Calu3 (cell line): Measurements from ENCODE around the gene SYCN. TPM values are rescaled to one million over a fixed set of nuclear protein-coding genes. Genes with fewer than 3 reads are reported as not detected.
A peak's percentile ranks its signal among the peaks of the same experiment; 100 is the strongest.

Experiments
- BruUV-seq: library from RNA; stranded (reverse); fragments of 400-500 nt; replicated peaks from 2 replicates; lab custom pipeline; 2021; lab: Mats Ljungman, UMichigan
- CTCF ChIA-PET: fragments of 300-600 bp; sonication (Branson Sonifier 250); formaldehyde crosslinking; loops from one replicate; lab custom pipeline; 2022; ENCODE audit warnings: antibody characterized with exemption; lab: Charles Lee
- DNase-seq: peaks from one replicate; pipeline ENCODE4 v3.0.0; 2022
- H3K27ac Mint-ChIP-seq: one replicate; pipeline ENCODE4 v1.8.0; 2022; ENCODE audit warnings: mixed read lengths; ENCODE audit not compliant: unreplicated experiment
- H3K27me3 Mint-ChIP-seq: one replicate; pipeline ENCODE4 v1.8.0; 2022; ENCODE audit warnings: mixed read lengths; ENCODE audit not compliant: unreplicated experiment
- H3K36me3 Mint-ChIP-seq: one replicate; pipeline ENCODE4 v1.8.0; 2022; ENCODE audit warnings: mild to moderate bottlenecking, moderate library complexity, mixed read lengths; ENCODE audit not compliant: insufficient read depth, unreplicated experiment
- H3K4me1 Mint-ChIP-seq: one replicate; pipeline ENCODE4 v1.8.0; 2022; ENCODE audit warnings: mild to moderate bottlenecking, low read depth, mixed read lengths; ENCODE audit not compliant: unreplicated experiment
- H3K4me3 Mint-ChIP-seq: one replicate; pipeline ENCODE4 v1.8.0; 2022; ENCODE audit warnings: mild to moderate bottlenecking, low read depth, moderate library complexity, mixed read lengths; ENCODE audit not compliant: unreplicated experiment
- H3K9me3 Mint-ChIP-seq: one replicate; pipeline ENCODE4 v1.8.0; 2022; ENCODE audit warnings: low read depth, mixed read lengths; ENCODE audit not compliant: unreplicated experiment
- CTCF ChIP-seq: fragments of 200-600 bp; IDR thresholded peaks from one replicate; pipeline ENCODE4 v1.8.0; 2022; ENCODE audit warnings: antibody characterized with exemption; ENCODE audit not compliant: unreplicated experiment
- intact Hi-C: fragments of 100-400 bp; cut with micrococcal nuclease; formaldehyde crosslinking; loops from one replicate; pipeline ENCODE4 v1.10.0; 2022; ENCODE audit not compliant: unreplicated experiment
- total RNA-seq: library from RNA; stranded (reverse); gene quantifications from 2 replicates; pipeline ENCODE4 v1.2.3, GENCODE V29; 2022

Gene SYCN
- total RNA-seq, 1 experiment from 2014 or later = not detected

- no peak for DNase-seq
- Mint-ChIP-seq H3K36me3 (peaks cover 7% of the 10 kb centered on the region), H3K27ac (no peak overlapping the region), H3K27me3 (peaks cover 30% of the 10 kb centered on the region), H3K4me3 (no peak overlapping the region), H3K4me1 (peaks cover 12% of the 10 kb centered on the region), H3K9me3 (no peaks in the 10 kb centered on the region)
- no TSS peak for BruUV-seq
- TF ChIP-seq CTCF = no peak
- CTCF ChIA-PET = interaction anchor here (0.5 kb wide), 1 partner anchor 13 kb away, joined by 6 read pairs; no protein-coding TSS in a partner anchor
- intact Hi-C loops = no loop called here
Observed at GRCh38 chr19:39238944-39239343, 34.9 kb upstream of the SYCN start.

- Mint-ChIP-seq H3K27ac (peak overlapping the region; percentile 69), H3K4me3 (peak overlapping the region; percentile 37), H3K4me1 (peaks cover 12% of the 10 kb centered on the region), H3K36me3 (peaks cover 7% of the 10 kb centered on the region), H3K27me3 (peaks cover 22% of the 10 kb centered on the region), H3K9me3 (no peaks in the 10 kb centered on the region)
- CTCF ChIA-PET = interaction anchor here (0.6 kb wide), 2 partner anchors 9 to 66 kb away, joined by 3 to 5 read pairs; no protein-coding TSS in a partner anchor
- TF ChIP-seq CTCF = no peak
- no TSS peak for BruUV-seq
- DNase-seq = no peak
- intact Hi-C loops = no loop called here
Observed at GRCh38 chr19:39238209-39238608, 34.1 kb upstream of the SYCN start.

GRCh38 chr19:39237200-39238184 is 33.4 kb upstream of the SYCN start:
- Mint-ChIP-seq H3K4me1 (peaks cover 12% of the 10 kb centered on the region), H3K27me3 (peaks cover 21% of the 10 kb centered on the region), H3K27ac (peak overlapping the region; percentile 69), H3K4me3 (peak overlapping the region; percentile 37), H3K36me3 (peaks cover 7% of the 10 kb centered on the region), H3K9me3 (no peaks in the 10 kb centered on the region)
- peak; percentile 92 for DNase-seq
- no peak for TF ChIP-seq CTCF
- intact Hi-C loops = no loop called here
- CTCF ChIA-PET = interaction anchor here (0.6 to 0.7 kb wide), 3 partner anchors 10 to 1293 kb away, joined by 3 to 5 read pairs (median 3); no protein-coding TSS in a partner anchor
- BruUV-seq = no TSS peak

GRCh38 chr19:39236527-39236926 is 32.5 kb upstream of the SYCN start:
- intact Hi-C loops = no loop called here
- DNase-seq = no peak
- peaks cover 22% of the 10 kb centered on the region for H3K27me3 Mint-ChIP-seq
- TF ChIP-seq CTCF = no peak
- H3K4me3 Mint-ChIP-seq = no peak overlapping the region
- H3K27ac Mint-ChIP-seq = no peak overlapping the region
- no peaks in the 10 kb centered on the region for H3K9me3 Mint-ChIP-seq
- peaks cover 12% of the 10 kb centered on the region for H3K4me1 Mint-ChIP-seq
- H3K36me3 Mint-ChIP-seq = peaks cover 7% of the 10 kb centered on the region
- CTCF ChIA-PET = interaction anchor here (0.7 kb wide), 2 partner anchors 39 to 724 kb away, joined by 3 to 6 read pairs; no protein-coding TSS in a partner anchor
- no TSS peak for BruUV-seq
